ENCODE results near the gene BACE2. TPM values are rescaled to one million over a fixed set of nuclear protein-coding genes. Genes with fewer than 3 reads are reported as not detected.

The BACE2 gene
- total and polyA plus RNA-seq, 2 of the 13 experiments (the other 11 are each of a cell fraction or from before 2014, with no cell fraction given), result 0.07 to 0.11 TPM

GRCh38 chr21:41322496-41323382, 154.8 kb downstream of the BACE2 start (continued):
- TF ChIP-seq TAF15 (IDR thresholded peaks at IDR 0.05; ENCODE audit: low read depth, low read length, poor library complexity, severe bottlenecking), result no peak
- peak; percentile 81 for TF ChIP-seq ZNF280D (CRISPR knock-in tag; IDR thresholded peaks at IDR 0.05)
- no peak for TF ChIP-seq CHD2 (IDR thresholded peaks at IDR 0.05; ENCODE audit: low read depth, low read length)
- TF ChIP-seq PHF20 (CRISPR knock-in tag; IDR thresholded peaks at IDR 0.05), result no peak
- peak; percentile 81; the same call in 1 of the 2 replicates for TF ChIP-seq ZNF704 (CRISPR knock-in tag; IDR thresholded peaks at IDR 0.05; ENCODE audit: borderline replicate concordance)
- no peak for TF ChIP-seq CAMTA2 (CRISPR knock-in tag; IDR thresholded peaks at IDR 0.05; ENCODE audit: borderline replicate concordance)
- peak; percentile 85 for TF ChIP-seq NR2F6 (IDR thresholded peaks at IDR 0.05)
- peak; percentile 90 for TF ChIP-seq NR2F6 (CRISPR knock-in tag; IDR thresholded peaks at IDR 0.05)
- TF ChIP-seq E2F5 (CRISPR knock-in tag; conservative IDR thresholded peaks at IDR 0.05), result no peak
- no peak for TF ChIP-seq ZNF468 (CRISPR knock-in tag; IDR thresholded peaks at IDR 0.05)
